K562 (cell line): ENCODE results near the gene CEP350. TPM values are rescaled to one million over a fixed set of nuclear protein-coding genes. Genes with fewer than 3 reads are reported as not detected.

Experiments used
- ATAC-seq: fragments of 200-7000 bp; cut with Tn5 transposase; 3 replicates; pipeline ENCODE4 v1.9.1; 2020; ENCODE audit warnings: moderate library complexity
- BruUV-seq: library from RNA; stranded (reverse); fragments of 400-500 nt; replicated peaks from 2 replicates; lab custom pipeline; 2021; lab: Mats Ljungman, UMichigan
- CTCF ChIA-PET: fragments of 300-600 bp; formaldehyde crosslinking; extraction: SDS; loops from one replicate; lab custom pipeline; 2021; ENCODE audit warnings: low intra/inter-chr PET ratio; lab: Yijun Ruan, JAX
- POLR2A ChIA-PET: fragments of 300-600, 350-650 bp; sonication (Branson Sonifier 250); formaldehyde crosslinking; extraction: SDS; loops from one replicate; lab custom pipeline; 2021; ENCODE audit warnings: antibody characterized with exemption, inconsistent platforms; lab: Yijun Ruan, JAX
- DNase-seq, 4 experiments: peaks; one replicate each; pipeline versions ENCODE4 v3.0.0 to v3.0.0-alpha.2; 2011 to 2018; ENCODE audit warnings: low spot score in 3 of 4, mixed read lengths in 3 of 4; ENCODE audit errors: extremely low read depth in 1 of 4
- FAIRE-seq: peaks from 2 replicates; lab custom pipeline; 2011; peaks lifted over from hg19 to GRCh38; lab: Jason Lieb, UNC
- H2AFZ ChIP-seq: 2 replicates; pipeline ENCODE4 v1.6.0; 2011; ENCODE audit warnings: low read depth, low read length, control low read depth, inconsistent platforms
- H3K27ac ChIP-seq: fragments of 200-600 bp; 3 replicates; pipeline ENCODE4 v1.8.0; 2011; ENCODE audit warnings: low read depth, mild to moderate bottlenecking, control low read depth, inconsistent platforms, low read length, moderate library complexity, mixed read lengths; ENCODE audit errors: extremely low read depth
- H3K27me3 ChIP-seq, 2 experiments: fragments of 300-600 bp in 1 of 2; 2 replicates in 1 of 2; 3 replicates in 1 of 2; pipeline versions ENCODE4 v1.6.0 to v1.8.0; 2011; ENCODE audit warnings: inconsistent platforms in 2 of 2, low read length in 2 of 2, mild to moderate bottlenecking in 1 of 2, mixed read lengths in 1 of 2, moderate library complexity in 1 of 2; ENCODE audit not compliant: control insufficient read depth in 2 of 2, insufficient read depth in 2 of 2
- H3K36me3 ChIP-seq: fragments of 300-600 bp; 3 replicates; pipeline ENCODE4 v1.8.0; 2011; ENCODE audit warnings: mild to moderate bottlenecking, low read length, inconsistent platforms; ENCODE audit not compliant: control insufficient read depth, insufficient read depth
- H3K4me1 ChIP-seq, 2 experiments: fragments of 200-600 bp in 1 of 2; replicated peaks in 1 of 2; 2 replicates in 1 of 2; 3 replicates in 1 of 2; pipeline versions ENCODE4 v1.5.1 to v1.8.0; 2011; ENCODE audit warnings: inconsistent platforms in 2 of 2, low read length in 2 of 2, mild to moderate bottlenecking in 1 of 2, mixed read lengths in 1 of 2, moderate library complexity in 1 of 2; ENCODE audit not compliant: control insufficient read depth in 2 of 2, insufficient read depth in 2 of 2
- H3K4me2 ChIP-seq: 2 replicates; pipeline ENCODE4 v1.6.1; 2011; ENCODE audit warnings: low read length, control low read depth, inconsistent platforms, mixed read lengths; ENCODE audit not compliant: insufficient read depth
- H3K4me3 ChIP-seq: fragments of 200-600 bp; sonication (generic), shearing (Covaris generic); 2 replicates; pipeline ENCODE4 v1.5.1; 2016; ENCODE audit warnings: control low read depth, inconsistent platforms
- H3K79me2 ChIP-seq: fragments of 200-600 bp; 3 replicates; pipeline ENCODE4 v1.8.0; 2011; ENCODE audit warnings: low read length, inconsistent platforms; ENCODE audit not compliant: control insufficient read depth, insufficient read depth
- H3K9ac ChIP-seq, 2 experiments: 2 replicates each; pipeline versions ENCODE4 v1.6.0 to v1.6.1; 2011; ENCODE audit warnings: low read depth in 2 of 2, low read length in 2 of 2, control low read depth in 1 of 2, inconsistent platforms in 1 of 2, mild to moderate bottlenecking in 1 of 2, mixed read lengths in 1 of 2; ENCODE audit not compliant: insufficient read depth in 1 of 2
- H3K9me1 ChIP-seq: one replicate; pipeline ENCODE4 v1.6.0; 2011; ENCODE audit warnings: inconsistent platforms, mild to moderate bottlenecking, low read length, moderate library complexity; ENCODE audit not compliant: control insufficient read depth, insufficient read depth
- H3K9me3 ChIP-seq: replicated peaks from 2 replicates; pipeline ENCODE4 v1.5.1; 2011; ENCODE audit warnings: low read depth, low read length, inconsistent platforms; ENCODE audit not compliant: control insufficient read depth, insufficient read depth
- H4K20me1 ChIP-seq: replicated peaks from 2 replicates; pipeline ENCODE4 v1.6.1; 2011; ENCODE audit warnings: low read length, inconsistent platforms, mixed read lengths; ENCODE audit not compliant: control insufficient read depth, insufficient read depth
- ARID3B ChIP-seq: fragments of 250-450 bp; sonication (Bioruptor Pico); IDR thresholded peaks from 2 replicates; pipeline ENCODE4 v1.4.0; 2020; ENCODE audit warnings: borderline replicate concordance
- TSC22D4 ChIP-seq: fragments of 450-650 bp; IDR thresholded peaks from 2 replicates; pipeline ENCODE4 v1.6.1; 2016; ENCODE audit warnings: missing genetic modification characterization, missing biosample characterization, control low read depth
- WGBS: fragments of 100-300 bp; shearing (Covaris generic); methylation state at CpG from one replicate; pipeline ENCODE4 v1.1.6; 2016; ENCODE audit warnings: low coverage, mixed read lengths; ENCODE audit not compliant: insufficient coverage; ENCODE audit errors: missing lambda C conversion rate; 5-methylcytosine and 5-hydroxymethylcytosine counted together
- in situ Hi-C: fragments of 300-500 bp; cut with MboI; formaldehyde crosslinking; loops from 4 replicates; pipeline ENCODE4 v1.15.0; 2018; ENCODE audit warnings: inconsistent platforms, mixed read lengths
- intact Hi-C: fragments of 100-400 bp; cut with micrococcal nuclease; formaldehyde crosslinking; loops from 2 replicates; pipeline ENCODE4 v1.14.2; 2022
- polyA plus RNA-seq, 8 experiments: library from polyadenylated mRNA; depleted of rRNA in 4 of 8; stranded (reverse) in 5 of 8; unstranded in 3 of 8; fragments of >200 nt; fragmentation: Nextera tagmentation in 2 of 8; fragmentation: Illumina TruSeq in 1 of 8; extraction: Ambion mirVana in 2 of 8; extraction: Trizol in 1 of 8; gene quantifications; 2 replicates each; pipeline versions ENCODE4 v1.2.1 to v1.2.3, GENCODE V29; 2011 to 2014; ENCODE audit warnings: inconsistent platforms in 1 of 8, missing spikeins in 1 of 8
- total RNA-seq, 7 experiments: library from RNA; depleted of rRNA in 6 of 7; stranded (reverse); fragments of >200 nt in 6 of 7; fragmentation: Illumina TruSeq in 2 of 7; extraction: Trizol in 2 of 7; gene quantifications; 2 replicates each; pipeline versions ENCODE4 v1.2.1 to v1.2.3, GENCODE V29; 2011 to 2021; ENCODE audit warnings: low replicate concordance in 1 of 7
- TF ChIP-seq, protein P1 (sequence below): fragments of 200-800 bp; sonication (Bioruptor generic); IDR thresholded peaks from 2 replicates; pipeline ENCODE4 v1.6.1; 2016; ENCODE audit warnings: missing genetic modification characterization, missing compliant biosample characterization

Gene CEP350
- total and polyA plus RNA-seq, 9 of the 15 experiments (the other 6 are each of a cell fraction or from before 2014, with no cell fraction given) = 8.3 to 64.3 (median 28.0) TPM

- TF ChIP-seq ARID3B = no peak
Measured at GRCh38 chr1:180057883-180058396, 103.3 kb downstream of the CEP350 start (continued).

DNA sequence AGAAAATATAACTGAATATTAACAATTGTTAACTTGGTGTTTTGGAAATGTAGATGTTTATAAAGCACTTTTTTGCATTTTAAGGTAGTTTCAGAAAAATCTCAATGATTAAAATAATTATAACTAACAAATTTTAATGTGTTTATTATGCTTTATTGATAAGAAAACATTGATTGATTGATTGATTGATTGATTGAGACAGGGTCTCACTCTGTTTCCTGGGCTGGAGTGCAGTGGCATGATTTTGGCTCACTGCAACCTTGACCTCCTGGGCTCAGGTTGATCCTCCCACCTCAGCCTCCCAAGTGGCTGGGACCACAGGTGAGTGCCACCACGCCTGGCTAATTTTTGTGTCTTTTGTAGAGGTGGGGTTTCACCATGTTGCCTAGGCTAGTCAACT is 106.4 kb downstream of the CEP350 start:
- peaks cover 53% of the 10 kb centered on the region for H3K36me3 ChIP-seq
- H4K20me1 ChIP-seq = no peaks in the 10 kb centered on the region
- H3K9me3 ChIP-seq = no peaks in the 10 kb centered on the region
- H3K4me2 ChIP-seq = no peak overlapping the region
- CTCF ChIA-PET = no interaction called here
- H3K79me2 ChIP-seq = no peaks in the 10 kb centered on the region
- H3K27me3 ChIP-seq = no peaks in the 10 kb centered on the region
- no peak for ATAC-seq
- peaks cover 3% of the 10 kb centered on the region for H3K9me1 ChIP-seq
- POLR2A ChIA-PET = no interaction called here
- in situ Hi-C loops = no loop called here
- WGBS = 100% methylated on average over 1 of the region's 1 CpG
- intact Hi-C loops = no loop called here
- H2AFZ ChIP-seq = no peak overlapping the region
- no TSS peak for BruUV-seq
- H3K4me3 ChIP-seq = no peak overlapping the region
- TF ChIP-seq, protein P1, sequence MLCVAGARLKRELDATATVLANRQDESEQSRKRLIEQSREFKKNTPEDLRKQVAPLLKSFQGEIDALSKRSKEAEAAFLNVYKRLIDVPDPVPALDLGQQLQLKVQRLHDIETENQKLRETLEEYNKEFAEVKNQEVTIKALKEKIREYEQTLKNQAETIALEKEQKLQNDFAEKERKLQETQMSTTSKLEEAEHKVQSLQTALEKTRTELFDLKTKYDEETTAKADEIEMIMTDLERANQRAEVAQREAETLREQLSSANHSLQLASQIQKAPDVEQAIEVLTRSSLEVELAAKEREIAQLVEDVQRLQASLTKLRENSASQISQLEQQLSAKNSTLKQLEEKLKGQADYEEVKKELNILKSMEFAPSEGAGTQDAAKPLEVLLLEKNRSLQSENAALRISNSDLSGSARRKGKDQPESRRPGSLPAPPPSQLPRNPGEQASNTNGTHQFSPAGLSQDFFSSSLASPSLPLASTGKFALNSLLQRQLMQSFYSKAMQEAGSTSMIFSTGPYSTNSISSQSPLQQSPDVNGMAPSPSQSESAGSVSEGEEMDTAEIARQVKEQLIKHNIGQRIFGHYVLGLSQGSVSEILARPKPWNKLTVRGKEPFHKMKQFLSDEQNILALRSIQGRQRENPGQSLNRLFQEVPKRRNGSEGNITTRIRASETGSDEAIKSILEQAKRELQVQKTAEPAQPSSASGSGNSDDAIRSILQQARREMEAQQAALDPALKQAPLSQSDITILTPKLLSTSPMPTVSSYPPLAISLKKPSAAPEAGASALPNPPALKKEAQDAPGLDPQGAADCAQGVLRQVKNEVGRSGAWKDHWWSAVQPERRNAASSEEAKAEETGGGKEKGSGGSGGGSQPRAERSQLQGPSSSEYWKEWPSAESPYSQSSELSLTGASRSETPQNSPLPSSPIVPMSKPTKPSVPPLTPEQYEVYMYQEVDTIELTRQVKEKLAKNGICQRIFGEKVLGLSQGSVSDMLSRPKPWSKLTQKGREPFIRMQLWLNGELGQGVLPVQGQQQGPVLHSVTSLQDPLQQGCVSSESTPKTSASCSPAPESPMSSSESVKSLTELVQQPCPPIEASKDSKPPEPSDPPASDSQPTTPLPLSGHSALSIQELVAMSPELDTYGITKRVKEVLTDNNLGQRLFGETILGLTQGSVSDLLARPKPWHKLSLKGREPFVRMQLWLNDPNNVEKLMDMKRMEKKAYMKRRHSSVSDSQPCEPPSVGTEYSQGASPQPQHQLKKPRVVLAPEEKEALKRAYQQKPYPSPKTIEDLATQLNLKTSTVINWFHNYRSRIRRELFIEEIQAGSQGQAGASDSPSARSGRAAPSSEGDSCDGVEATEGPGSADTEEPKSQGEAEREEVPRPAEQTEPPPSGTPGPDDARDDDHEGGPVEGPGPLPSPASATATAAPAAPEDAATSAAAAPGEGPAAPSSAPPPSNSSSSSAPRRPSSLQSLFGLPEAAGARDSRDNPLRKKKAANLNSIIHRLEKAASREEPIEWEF (CRISPR knock-in tag) = 0 out of 2 replicates have a peak, but pooled peaks have one; percentile 78
- no peak for TF ChIP-seq TSC22D4
- FAIRE-seq = no peak
- no peak overlapping the region for H3K27ac ChIP-seq
- no peak for DNase-seq
- H3K4me1 ChIP-seq = peaks cover 0 to 13% of the 10 kb centered on the region in 2 experiments; a peak in 2 of 5 replicates
- no peak overlapping the region for H3K9ac ChIP-seq
